Left lung (tissue), 10 donors: ENCODE data around the gene TCERG1. TPM values are rescaled to one million over a fixed set of nuclear protein-coding genes. Genes with fewer than 3 reads are reported as not detected.

ENCODE experiments used
- ATAC-seq: fragments of 200-7000 bp; cut with Tn5 transposase; one replicate; pipeline ENCODE4 v1.9.1; 2020; ENCODE audit warnings: moderate library complexity
- DNase-seq, 4 donors: peaks; one replicate each; pipeline ENCODE4 v3.0.0-alpha.2; 2013 to 2020
- H3K27ac ChIP-seq, 2 donors: fragments of 200-600 bp; sonication (generic) in 1 of 2; one replicate each; pipeline versions ENCODE4 v1.5.0 to v1.8.0; 2020 to 2021
- H3K27me3 ChIP-seq, 2 donors: fragments of 200-600 bp; sonication (generic) in 1 of 2; one replicate each; pipeline versions ENCODE4 v1.5.0 to v1.8.0; 2020 to 2021
- H3K36me3 ChIP-seq, 2 donors: fragments of 200-600 bp; sonication (generic) in 1 of 2; one replicate each; pipeline versions ENCODE4 v1.5.0 to v1.8.0; 2020 to 2021
- H3K4me1 ChIP-seq, 2 donors: fragments of 200-600 bp; one replicate each; pipeline ENCODE4 v1.8.0; 2021
- H3K4me3 ChIP-seq, 2 donors: fragments of 200-600 bp; sonication (generic) in 1 of 2; one replicate each; pipeline versions ENCODE4 v1.5.0 to v1.8.0; 2020 to 2021; ENCODE audit warnings: mild to moderate bottlenecking in 1 of 2
- H3K9me3 ChIP-seq, 2 donors: fragments of 200-600 bp; sonication (generic) in 1 of 2; one replicate each; pipeline versions ENCODE4 v1.5.0 to v1.8.0; 2020 to 2021
- CTCF ChIP-seq, 2 donors: fragments of 200-600 bp; sonication (generic) in 1 of 2; IDR thresholded peaks; one replicate each; pipeline versions ENCODE4 v1.5.0 to v1.8.0; 2021; ENCODE audit warnings: antibody characterized with exemption in 2 of 2
- intact Hi-C, 2 donors: fragments of 100-400 bp; cut with DNase I; formaldehyde crosslinking; loops; one replicate each; pipeline versions ENCODE4 v1.11.2 to v1.14.2; 2022
- polyA plus RNA-seq, 6 donors: library from polyadenylated mRNA; unstranded; fragments of 120-200 nt; gene quantifications; one replicate each; pipeline ENCODE4 v1.2.1, GENCODE V29; 2013; ENCODE audit not compliant: insufficient read length in 6 of 6
- total RNA-seq, 2 donors: library from RNA; stranded (reverse); fragmentation: NEBNext Ultra II Directional; extraction: Animal tissue kit (Norgen Biotek cat#: 25700); gene quantifications; one replicate each; pipeline ENCODE4 v1.2.1, GENCODE V29; 2021
- donor health status: DM: no; HTN: yes; CAD: no.
- donor health status: DM: no; HTN: no; CAD: no.

Gene TCERG1
- total and polyA plus RNA-seq, 8 donors: 34.0 to 163 (median 145) TPM

GRCh38 chr5:146515473-146516150 is 68.5 kb downstream of the TCERG1 start:
- no peaks in the 10 kb centered on the region for H3K9me3 ChIP-seq
- no peaks in the 10 kb centered on the region for H3K27me3 ChIP-seq
- intact Hi-C loops: no loop called here
- H3K4me1 ChIP-seq: no peaks in the 10 kb centered on the region
- no peak for TF ChIP-seq CTCF (IDR thresholded peaks at IDR 0.05)
- ATAC-seq (no peak), DNase-seq (no peak)
- no peak overlapping the region for H3K27ac ChIP-seq
- H3K36me3 ChIP-seq: peaks cover 0 to 26% of the 10 kb centered on the region in 2 donors
- H3K4me3 ChIP-seq: no peak overlapping the region

- Histone ChIP-seq H3K36me3 (peaks cover 0 to 21% of the 10 kb centered on the region in 2 donors), H3K4me1 (no peaks in the 10 kb centered on the region), H3K9me3 (no peaks in the 10 kb centered on the region), H3K27ac (no peak within 1 kb of the TSS), H3K27me3 (no peaks in the 10 kb centered on the region), H3K4me3 (no peak within 1 kb of the TSS)
- intact Hi-C loops: no loop called here
- ATAC-seq (no peak), DNase-seq (no peak)
- TF ChIP-seq CTCF (IDR thresholded peaks at IDR 0.05): no peak
Observed at GRCh38 chr5:146516151-146516475, 69.0 kb downstream of the TCERG1 start, which contains the start of gene GPR151. Gene GPR151 (minus strand): TSS chr5:146516190. CDS start chr5:146516113, 77 bp downstream.

- Histone ChIP-seq H3K36me3 (no peaks in the 10 kb centered on the region), H3K27ac (no peak overlapping the region), H3K4me1 (no peaks in the 10 kb centered on the region), H3K27me3 (no peaks in the 10 kb centered on the region), H3K9me3 (no peaks in the 10 kb centered on the region), H3K4me3 (no peak overlapping the region)
- no peak for TF ChIP-seq CTCF (IDR thresholded peaks at IDR 0.05)
- ATAC-seq (no peak), DNase-seq (no peak)
- intact Hi-C loops: no loop called here
Observed at GRCh38 chr5:146519554-146519953, 72.4 kb downstream of the TCERG1 start.

- no peak overlapping the region for H3K4me3 ChIP-seq
- no peaks in the 10 kb centered on the region for H3K36me3 ChIP-seq
- intact Hi-C loops: no loop called here
- H3K27ac ChIP-seq: no peak overlapping the region
- H3K27me3 ChIP-seq: no peaks in the 10 kb centered on the region
- DNase-seq (no peak), ATAC-seq (no peak)
- H3K9me3 ChIP-seq: no peaks in the 10 kb centered on the region
- TF ChIP-seq CTCF (IDR thresholded peaks at IDR 0.05): no peak
- no peaks in the 10 kb centered on the region for H3K4me1 ChIP-seq
Observed at GRCh38 chr5:146520731-146521130, 73.6 kb downstream of the TCERG1 start.

GRCh38 chr5:146521403-146522106 is 74.4 kb downstream of the TCERG1 start:
- intact Hi-C loops: no loop called here
- DNase-seq (no peak), ATAC-seq (no peak)
- Histone ChIP-seq H3K27ac (no peak overlapping the region), H3K4me3 (no peak overlapping the region), H3K4me1 (no peaks in the 10 kb centered on the region), H3K36me3 (no peaks in the 10 kb centered on the region), H3K27me3 (no peaks in the 10 kb centered on the region), H3K9me3 (no peaks in the 10 kb centered on the region)
- TF ChIP-seq CTCF (IDR thresholded peaks at IDR 0.05): no peak
